Stimulated activated CD8-positive, alpha-beta memory T cell treated with anti-CD3 and anti-CD28 coated beads, Interleukin-4, amount 100 ng/mL, for 4 hours (primary cell): ENCODE results near the gene FAM83D.
"Not testable (repeated sequence)": the region's sequence is repeated elsewhere in the genome, so short reads cannot be mapped to it uniquely, and the experiment has no call there.

Source experiments
- DNase-seq, 2 donors: peaks; one replicate each; pipeline ENCODE4 v3.0.0-alpha.2; 2020; ENCODE audit warnings: low read depth in 2 of 2, low spot score in 1 of 2

Gene FAM83D

GRCh38 chr20:38932457-38933120 lies 6.4 kb downstream of the FAM83D start:
- no peak for DNase-seq

GRCh38 chr20:38934530-38934929 lies 8.3 kb downstream of the FAM83D start:
- DNase-seq: no peak

GRCh38 chr20:38935285-38935684 lies 9.1 kb downstream of the FAM83D start:
- no peak for DNase-seq

- no peak for DNase-seq
These were observed 9.8 kb downstream of the FAM83D start for GRCh38 chr20:38935967-38936407.

GRCh38 chr20:38937000-38937399 lies 10.8 kb downstream of the FAM83D start:
- no peak for DNase-seq

- DNase-seq: no peak
These were observed 11.8 kb downstream of the FAM83D start for GRCh38 chr20:38937978-38938473.

- DNase-seq: no peak
These were observed 13.5 kb downstream of the FAM83D start for GRCh38 chr20:38939686-38940085.

GRCh38 chr20:38940644-38941043 lies 14.4 kb downstream of the FAM83D start:
- DNase-seq: no peak

- no peak for DNase-seq
These were observed 15.6 kb downstream of the FAM83D start for GRCh38 chr20:38941726-38942389.

GRCh38 chr20:38945012-38945411 lies 18.8 kb downstream of the FAM83D start:
- DNase-seq: no peak

- DNase-seq: no peak
These were observed 20.6 kb downstream of the FAM83D start for GRCh38 chr20:38946836-38947235.

- no peak for DNase-seq
These were observed 21.7 kb downstream of the FAM83D start for GRCh38 chr20:38947931-38948362.

- no peak for DNase-seq
These were observed 24.0 kb downstream of the FAM83D start for GRCh38 chr20:38950254-38950653.

GRCh38 chr20:38951611-38952010 lies 25.4 kb downstream of the FAM83D start:
- no peak for DNase-seq

GRCh38 chr20:38952153-38952552 lies 25.9 kb downstream of the FAM83D start:
- DNase-seq: no peak

GRCh38 chr20:38953630-38954340 lies 27.6 kb downstream of the FAM83D start:
- DNase-seq: no peak

GRCh38 chr20:38957235-38957876 lies 31.1 kb downstream of the FAM83D start:
- no peak for DNase-seq

- no peak for DNase-seq
These were observed 31.8 kb downstream of the FAM83D start for GRCh38 chr20:38957915-38958485.

- not testable (repeated sequence) for DNase-seq
These were observed 34.0 kb downstream of the FAM83D start for GRCh38 chr20:38960187-38960687.

GRCh38 chr20:38961530-38962043 lies 35.4 kb downstream of the FAM83D start:
- DNase-seq: no peak
